ENCODE measurements around the gene TTLL8. TPM values are rescaled to one million over a fixed set of nuclear protein-coding genes. Genes with fewer than 3 reads are reported as not detected.

Gene TTLL8
- total RNA-seq, 2 donors from 2014 or later: 0.20 TPM; not detected in 1

GRCh38 chr22:50083462-50084079 is 25.5 kb upstream of the TTLL8 start:
- Mint-ChIP-seq H3K27me3 (ENCODE audit: insufficient read depth) (peaks cover 7% of the 10 kb centered on the region), H3K9me3 (no peaks in the 10 kb centered on the region), H3K36me3 (ENCODE audit: low read depth) (no peaks in the 10 kb centered on the region), H3K27ac (no peak overlapping the region), H3K4me3 (no peak overlapping the region), H3K4me1 (peaks cover 5% of the 10 kb centered on the region)
- Histone ChIP-seq H3K27me3 (ENCODE audit: control insufficient read depth, insufficient read depth, low read length, poor library complexity, severe bottlenecking) (no peaks in the 10 kb centered on the region), H3K9ac (ENCODE audit: extremely low read depth, low read length, poor library complexity, severe bottlenecking) (no peak overlapping the region), H3K27ac (ENCODE audit: low read depth, low read length) (no peak overlapping the region), H3K9me3 (ENCODE audit: control insufficient read depth, low read length) (no peaks in the 10 kb centered on the region), H3K4me1 (ENCODE audit: control insufficient read depth, insufficient read depth, low read length) (no peaks in the 10 kb centered on the region), H3K4me3 (ENCODE audit: low read length) (no peak overlapping the region), H3K36me3 (ENCODE audit: control insufficient read depth, insufficient read depth, low read length) (no peaks in the 10 kb centered on the region)
- TF ChIP-seq, protein P1, sequence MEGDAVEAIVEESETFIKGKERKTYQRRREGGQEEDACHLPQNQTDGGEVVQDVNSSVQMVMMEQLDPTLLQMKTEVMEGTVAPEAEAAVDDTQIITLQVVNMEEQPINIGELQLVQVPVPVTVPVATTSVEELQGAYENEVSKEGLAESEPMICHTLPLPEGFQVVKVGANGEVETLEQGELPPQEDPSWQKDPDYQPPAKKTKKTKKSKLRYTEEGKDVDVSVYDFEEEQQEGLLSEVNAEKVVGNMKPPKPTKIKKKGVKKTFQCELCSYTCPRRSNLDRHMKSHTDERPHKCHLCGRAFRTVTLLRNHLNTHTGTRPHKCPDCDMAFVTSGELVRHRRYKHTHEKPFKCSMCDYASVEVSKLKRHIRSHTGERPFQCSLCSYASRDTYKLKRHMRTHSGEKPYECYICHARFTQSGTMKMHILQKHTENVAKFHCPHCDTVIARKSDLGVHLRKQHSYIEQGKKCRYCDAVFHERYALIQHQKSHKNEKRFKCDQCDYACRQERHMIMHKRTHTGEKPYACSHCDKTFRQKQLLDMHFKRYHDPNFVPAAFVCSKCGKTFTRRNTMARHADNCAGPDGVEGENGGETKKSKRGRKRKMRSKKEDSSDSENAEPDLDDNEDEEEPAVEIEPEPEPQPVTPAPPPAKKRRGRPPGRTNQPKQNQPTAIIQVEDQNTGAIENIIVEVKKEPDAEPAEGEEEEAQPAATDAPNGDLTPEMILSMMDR (conservative IDR thresholded peaks at IDR 0.05): no peak
- DNase-seq: peak; percentile 41
- WGBS, 2 experiments (ENCODE audit: insufficient coverage in 1 of 2, insufficient read length in 1 of 2): 88 to 91% methylated on average over 14 to 18 of the region's 18 CpGs

- Mint-ChIP-seq H3K4me1 (peaks cover 5% of the 10 kb centered on the region), H3K9me3 (no peaks in the 10 kb centered on the region), H3K36me3 (ENCODE audit: low read depth) (no peaks in the 10 kb centered on the region), H3K4me3 (no peak overlapping the region), H3K27ac (peak overlapping the region; percentile 52), H3K27me3 (ENCODE audit: insufficient read depth) (peaks cover 7% of the 10 kb centered on the region)
- Histone ChIP-seq H3K9me3 (ENCODE audit: control insufficient read depth, low read length) (no peaks in the 10 kb centered on the region), H3K36me3 (ENCODE audit: control insufficient read depth, insufficient read depth, low read length) (no peaks in the 10 kb centered on the region), H3K27me3 (ENCODE audit: control insufficient read depth, insufficient read depth, low read length, poor library complexity, severe bottlenecking) (no peaks in the 10 kb centered on the region), H3K4me1 (ENCODE audit: control insufficient read depth, insufficient read depth, low read length) (no peaks in the 10 kb centered on the region), H3K9ac (ENCODE audit: extremely low read depth, low read length, poor library complexity, severe bottlenecking) (no peak overlapping the region), H3K4me3 (ENCODE audit: low read length) (no peak overlapping the region), H3K27ac (ENCODE audit: low read depth, low read length) (no peak overlapping the region)
- no peak for DNase-seq
- WGBS, 2 experiments (ENCODE audit: insufficient coverage in 1 of 2, insufficient read length in 1 of 2): 94 to 95% methylated on average over 12 to 21 of the region's 21 CpGs
- TF ChIP-seq, protein P1 (conservative IDR thresholded peaks at IDR 0.05): no peak
Observed at GRCh38 chr22:50082961-50083461, 24.9 kb upstream of the TTLL8 start.

GRCh38 chr22:50082197-50082715 is 24.2 kb upstream of the TTLL8 start:
- TF ChIP-seq, protein P1 (conservative IDR thresholded peaks at IDR 0.05): no peak
- Histone ChIP-seq H3K4me1 (ENCODE audit: control insufficient read depth, insufficient read depth, low read length) (no peaks in the 10 kb centered on the region), H3K4me3 (ENCODE audit: low read length) (no peak overlapping the region), H3K36me3 (ENCODE audit: control insufficient read depth, insufficient read depth, low read length) (no peaks in the 10 kb centered on the region), H3K9me3 (ENCODE audit: control insufficient read depth, low read length) (no peaks in the 10 kb centered on the region), H3K9ac (ENCODE audit: extremely low read depth, low read length, poor library complexity, severe bottlenecking) (no peak overlapping the region), H3K27me3 (ENCODE audit: control insufficient read depth, insufficient read depth, low read length, poor library complexity, severe bottlenecking) (no peaks in the 10 kb centered on the region), H3K27ac (ENCODE audit: low read depth, low read length) (no peak overlapping the region)
- Mint-ChIP-seq H3K4me1 (peaks cover 5% of the 10 kb centered on the region), H3K4me3 (no peak overlapping the region), H3K27ac (no peak overlapping the region), H3K36me3 (ENCODE audit: low read depth) (no peaks in the 10 kb centered on the region), H3K9me3 (no peaks in the 10 kb centered on the region), H3K27me3 (ENCODE audit: insufficient read depth) (peaks cover 3% of the 10 kb centered on the region)
- peak; percentile 31 for DNase-seq
- WGBS, 2 experiments (ENCODE audit: insufficient coverage in 1 of 2, insufficient read length in 1 of 2): 92 to 95% methylated on average over 13 to 18 of the region's 18 CpGs

All from endodermal cell (in vitro differentiated cells).